ENCODE measurements around the gene OTOP3. TPM values are rescaled to one million over a fixed set of nuclear protein-coding genes. Genes with fewer than 3 reads are reported as not detected.

Gene OTOP3
- total RNA-seq, 1 experiment from 2014 or later: not detected

- Histone ChIP-seq H3K4me2 (ENCODE audit: insufficient read depth, insufficient read length, low read length) (no peak overlapping the region), H2BK15ac (ENCODE audit: low read depth, low read length) (no peak overlapping the region), H2AK5ac (ENCODE audit: insufficient read length, low read length) (no peak overlapping the region), H3K4me1 (ENCODE audit: insufficient read depth, low read length) (no peaks in the 10 kb centered on the region; the same call in 1 of the 2 replicates), H3K14ac (ENCODE audit: insufficient read depth, low read length) (no peak overlapping the region; the same call in 1 of the 2 replicates), H2BK20ac (ENCODE audit: low read depth, low read length, poor library complexity, severe bottlenecking) (no peak overlapping the region), H3K4ac (ENCODE audit: low read depth, low read length) (no peak overlapping the region), H3K27ac (ENCODE audit: insufficient read length, low read depth, low read length) (no peak overlapping the region), H3K9ac (ENCODE audit: extremely low read depth, insufficient read length, low read length) (no peak overlapping the region), H3K23me2 (ENCODE audit: insufficient read length, low read depth, low read length, poor library complexity, severe bottlenecking) (peaks cover 14% of the 10 kb centered on the region), H3T11ph (ENCODE audit: low read length) (no peak overlapping the region), H3K79me1 (ENCODE audit: insufficient read depth, low read depth, low read length, poor library complexity, severe bottlenecking) (no peaks in the 10 kb centered on the region), H4K91ac (ENCODE audit: insufficient read length, low read depth, low read length) (no peak overlapping the region), H2BK120ac (ENCODE audit: low read depth, low read length, poor library complexity, severe bottlenecking) (no peak overlapping the region), H4K20me1 (ENCODE audit: control insufficient read depth, insufficient read depth, insufficient read length) (no peaks in the 10 kb centered on the region), H3K9me3 (ENCODE audit: control insufficient read depth, low read depth, low read length) (no peaks in the 10 kb centered on the region), H2AFZ (ENCODE audit: low read length) (no peak overlapping the region), H3K79me2 (ENCODE audit: insufficient read depth, low read length) (no peaks in the 10 kb centered on the region), H2BK12ac (ENCODE audit: insufficient read length, low read depth, low read length) (no peak overlapping the region), H3K27me3 (ENCODE audit: insufficient read depth, low read length) (peaks cover 32% of the 10 kb centered on the region), H4K8ac (replicated peaks; ENCODE audit: insufficient read length, low read depth, low read length) (no peak overlapping the region), H4K5ac (ENCODE audit: insufficient read length, low read depth, low read length) (no peak overlapping the region), H3K18ac (ENCODE audit: insufficient read length, low read depth, low read length) (no peak overlapping the region), H3K56ac (ENCODE audit: insufficient read length, low read depth, low read length) (no peak overlapping the region), H3K23ac (ENCODE audit: insufficient read length, low read depth, low read length) (no peak overlapping the region), H2BK5ac (ENCODE audit: insufficient read length, low read length) (no peak overlapping the region)
- H3K4me3 Mint-ChIP-seq: no peak overlapping the region
- H3K27me3 Mint-ChIP-seq (ENCODE audit: low read depth): peaks cover 91% of the 10 kb centered on the region
- DNase-seq: no peak
- WGBS (ENCODE audit: extremely low coverage, insufficient read length, low lambda C conversion rate): no CpG with 5 or more reads among the region's 11 CpGs
- H3K4me1 Mint-ChIP-seq: peaks cover 2 to 14% of the 10 kb centered on the region in 2 experiments; a peak in 3 of 4 replicates
- H3K9me3 Mint-ChIP-seq: no peaks in the 10 kb centered on the region; a peak in 2 of 5 replicates
- TF ChIP-seq CTCF (conservative IDR thresholded peaks at IDR 0.05): no peak
- no peaks in the 10 kb centered on the region for H3K36me3 Mint-ChIP-seq (ENCODE audit: insufficient read depth in 1 of 3, low read depth in 3 of 3)
- H3K27ac Mint-ChIP-seq: no peak overlapping the region
These were observed 1.7 kb downstream of the OTOP3 start for GRCh38 chr17:74937064-74938051.

Data from H9 (cell line).